Measurements from ENCODE around the gene NAGS. TPM values are rescaled to one million over a fixed set of nuclear protein-coding genes. Genes with fewer than 3 reads are reported as not detected.
"Not testable (repeated sequence)": the region's sequence is repeated elsewhere in the genome, so short reads cannot be mapped to it uniquely, and the experiment has no call there.

The NAGS gene
- total RNA-seq = 2.2 TPM

- no peak for DNase-seq (ENCODE audit: low spot score)
Measured at GRCh38 chr17:44004077-44004760, at the start of gene NAGS. Gene NAGS (plus strand): TSS chr17:44004622. CDS start chr17:44004664, 42 bp downstream.

GRCh38 chr17:43956222-43956621 lies 48.2 kb upstream of the NAGS start:
- DNase-seq (ENCODE audit: low spot score) = no peak

GRCh38 chr17:43958748-43959352 lies 45.6 kb upstream of the NAGS start:
- DNase-seq (ENCODE audit: low spot score) = no peak

- DNase-seq (ENCODE audit: low spot score) = not testable (repeated sequence)
Measured at GRCh38 chr17:43961292-43961691, 43.1 kb upstream of the NAGS start.

- no peak for DNase-seq (ENCODE audit: low spot score)
Measured at GRCh38 chr17:43961954-43962353, 42.5 kb upstream of the NAGS start.

- DNase-seq (ENCODE audit: low spot score) = no peak
Measured at GRCh38 chr17:43962479-43962878, 41.9 kb upstream of the NAGS start.

GRCh38 chr17:43966276-43966675 lies 38.1 kb upstream of the NAGS start:
- DNase-seq (ENCODE audit: low spot score) = no peak

GRCh38 chr17:43967251-43967875 lies 37.1 kb upstream of the NAGS start:
- DNase-seq (ENCODE audit: low spot score) = no peak

- DNase-seq (ENCODE audit: low spot score) = no peak
Measured at GRCh38 chr17:43970366-43970765, 34.1 kb upstream of the NAGS start.

GRCh38 chr17:43971436-43971835 lies 33.0 kb upstream of the NAGS start:
- not testable (repeated sequence) for DNase-seq (ENCODE audit: low spot score)

GRCh38 chr17:43972444-43973212 lies 31.8 kb upstream of the NAGS start:
- DNase-seq (ENCODE audit: low spot score) = not testable (repeated sequence)

- DNase-seq (ENCODE audit: low spot score) = no peak
Measured at GRCh38 chr17:43974382-43975266, 29.8 kb upstream of the NAGS start.

GRCh38 chr17:43975898-43976297 lies 28.5 kb upstream of the NAGS start:
- no peak for DNase-seq (ENCODE audit: low spot score)

- DNase-seq (ENCODE audit: low spot score) = no peak
Measured at GRCh38 chr17:43976963-43977837, 27.2 kb upstream of the NAGS start.

- no peak for DNase-seq (ENCODE audit: low spot score)
Measured at GRCh38 chr17:43978078-43978477, 26.3 kb upstream of the NAGS start.

- no peak for DNase-seq (ENCODE audit: low spot score)
Measured at GRCh38 chr17:43979011-43979410, 25.4 kb upstream of the NAGS start.

- DNase-seq (ENCODE audit: low spot score) = no peak
Measured at GRCh38 chr17:43979671-43980070, 24.8 kb upstream of the NAGS start.

- DNase-seq (ENCODE audit: low spot score) = no peak
Measured at GRCh38 chr17:43982171-43982570, 22.3 kb upstream of the NAGS start.

GRCh38 chr17:43983196-43983514 lies 21.3 kb upstream of the NAGS start:
- no peak for DNase-seq (ENCODE audit: low spot score)

All from ureter (tissue), 1 donor.